Omental fat pad (tissue), 4 donors: ENCODE results near the gene PRSS2. TPM values are rescaled to one million over a fixed set of nuclear protein-coding genes. Genes with fewer than 3 reads are reported as not detected.

Experiments used
- ATAC-seq: fragments of 150-250 bp; one replicate; pipeline ENCODE4 v1.9.1; 2016; ENCODE audit warnings: mild to moderate bottlenecking, moderate library complexity; ENCODE audit not compliant: low FRiP score
- DNase-seq: peaks from one replicate; pipeline ENCODE4 v3.0.0-alpha.2; 2019; ENCODE audit warnings: low spot score
- total RNA-seq, 4 donors: library from RNA; depleted of rRNA; stranded (reverse); fragments of >200 nt; gene quantifications; one replicate each; pipeline ENCODE4 v1.1.0, GENCODE V29; 2016
- TF ChIP-seq, protein P1 (sequence below), 3 donors: fragments of 450-650 bp; IDR thresholded peaks; one replicate each; pipeline ENCODE4 v1.5.1; 2016 to 2017; ENCODE audit warnings: antibody characterized with exemption in 3 of 3, mild to moderate bottlenecking in 3 of 3, moderate library complexity in 2 of 3

Gene PRSS2
- total RNA-seq, 4 donors from 2014 or later, result 0.72 to 1.3 TPM; not detected in 2

DNA sequence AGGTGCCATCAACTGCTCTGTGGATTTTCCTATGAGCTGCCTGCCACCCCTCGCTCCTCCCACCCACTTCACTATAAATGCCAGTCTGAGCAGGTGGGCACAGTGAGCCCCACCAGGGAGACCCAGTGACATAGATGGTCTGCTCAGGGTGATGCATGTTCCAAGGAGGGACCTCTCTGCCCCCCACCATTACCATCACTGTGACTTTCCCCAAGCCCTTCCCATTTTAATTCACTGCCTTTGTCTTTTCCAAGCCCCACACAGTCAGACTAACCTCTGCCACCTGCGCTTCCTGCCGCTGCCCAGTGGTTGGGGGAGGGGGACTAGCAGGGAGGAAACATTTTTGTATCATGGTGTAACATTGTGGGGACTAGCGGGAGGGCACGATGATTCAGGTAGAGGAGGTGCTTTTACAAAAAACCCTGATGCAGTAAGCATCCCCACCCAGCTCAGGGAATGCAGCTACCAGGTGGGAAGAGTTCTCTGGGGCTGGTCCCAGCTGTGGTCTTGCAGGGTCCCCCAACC, 24.6 kb downstream of the PRSS2 start:
- ATAC-seq (no peak), DNase-seq (no peak)
- TF ChIP-seq, protein P1, sequence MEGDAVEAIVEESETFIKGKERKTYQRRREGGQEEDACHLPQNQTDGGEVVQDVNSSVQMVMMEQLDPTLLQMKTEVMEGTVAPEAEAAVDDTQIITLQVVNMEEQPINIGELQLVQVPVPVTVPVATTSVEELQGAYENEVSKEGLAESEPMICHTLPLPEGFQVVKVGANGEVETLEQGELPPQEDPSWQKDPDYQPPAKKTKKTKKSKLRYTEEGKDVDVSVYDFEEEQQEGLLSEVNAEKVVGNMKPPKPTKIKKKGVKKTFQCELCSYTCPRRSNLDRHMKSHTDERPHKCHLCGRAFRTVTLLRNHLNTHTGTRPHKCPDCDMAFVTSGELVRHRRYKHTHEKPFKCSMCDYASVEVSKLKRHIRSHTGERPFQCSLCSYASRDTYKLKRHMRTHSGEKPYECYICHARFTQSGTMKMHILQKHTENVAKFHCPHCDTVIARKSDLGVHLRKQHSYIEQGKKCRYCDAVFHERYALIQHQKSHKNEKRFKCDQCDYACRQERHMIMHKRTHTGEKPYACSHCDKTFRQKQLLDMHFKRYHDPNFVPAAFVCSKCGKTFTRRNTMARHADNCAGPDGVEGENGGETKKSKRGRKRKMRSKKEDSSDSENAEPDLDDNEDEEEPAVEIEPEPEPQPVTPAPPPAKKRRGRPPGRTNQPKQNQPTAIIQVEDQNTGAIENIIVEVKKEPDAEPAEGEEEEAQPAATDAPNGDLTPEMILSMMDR (IDR thresholded peaks at IDR 0.05), result no peak

DNA sequence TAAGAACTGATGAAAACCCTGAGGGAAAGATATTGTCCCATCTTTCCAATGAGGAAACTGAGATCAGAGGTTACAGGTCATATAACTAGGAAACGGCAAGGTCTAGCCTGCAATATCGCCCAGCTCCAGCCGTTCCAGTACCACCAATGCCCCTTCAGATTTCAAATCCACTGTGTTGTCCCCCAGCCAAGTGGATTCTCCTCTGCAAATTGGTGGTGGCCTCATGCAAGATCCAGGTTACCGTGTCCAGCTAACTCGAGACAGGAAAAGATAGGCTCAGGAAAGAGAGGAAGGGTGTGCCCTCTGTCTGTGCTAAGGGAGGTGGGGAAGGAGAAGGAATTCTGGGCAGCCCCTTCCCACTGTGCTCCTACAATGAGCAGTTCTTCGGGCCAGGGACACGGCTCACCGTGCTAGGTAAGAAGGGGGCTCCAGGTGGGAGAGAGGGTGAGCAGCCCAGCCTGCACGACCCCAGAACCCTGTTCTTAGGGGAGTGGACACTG, 25.3 kb downstream of the PRSS2 start:
- DNase-seq (no peak), ATAC-seq (no peak)
- TF ChIP-seq, protein P1 (IDR thresholded peaks at IDR 0.05), result no peak

DNA sequence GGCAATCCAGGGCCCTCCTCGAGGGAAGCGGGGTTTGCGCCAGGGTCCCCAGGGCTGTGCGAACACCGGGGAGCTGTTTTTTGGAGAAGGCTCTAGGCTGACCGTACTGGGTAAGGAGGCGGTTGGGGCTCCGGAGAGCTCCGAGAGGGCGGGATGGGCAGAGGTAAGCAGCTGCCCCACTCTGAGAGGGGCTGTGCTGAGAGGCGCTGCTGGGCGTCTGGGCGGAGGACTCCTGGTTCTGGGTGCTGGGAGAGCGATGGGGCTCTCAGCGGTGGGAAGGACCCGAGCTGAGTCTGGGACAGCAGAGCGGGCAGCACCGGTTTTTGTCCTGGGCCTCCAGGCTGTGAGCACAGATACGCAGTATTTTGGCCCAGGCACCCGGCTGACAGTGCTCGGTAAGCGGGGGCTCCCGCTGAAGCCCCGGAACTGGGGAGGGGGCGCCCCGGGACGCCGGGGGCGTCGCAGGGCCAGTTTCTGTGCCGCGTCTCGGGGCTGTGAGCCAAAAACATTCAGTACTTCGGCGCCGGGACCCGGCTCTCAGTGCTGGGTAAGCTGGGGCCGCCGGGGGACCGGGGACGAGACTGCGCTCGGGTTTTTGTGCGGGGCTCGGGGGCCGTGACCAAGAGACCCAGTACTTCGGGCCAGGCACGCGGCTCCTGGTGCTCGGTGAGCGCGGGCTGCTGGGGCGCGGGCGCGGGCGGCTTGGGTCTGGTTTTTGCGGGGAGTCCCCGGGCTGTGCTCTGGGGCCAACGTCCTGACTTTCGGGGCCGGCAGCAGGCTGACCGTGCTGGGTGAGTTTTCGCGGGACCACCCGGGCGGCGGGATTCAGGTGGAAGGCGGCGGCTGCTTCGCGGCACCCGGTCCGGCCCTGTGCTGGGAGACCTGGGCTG, 26.0 kb downstream of the PRSS2 start:
- DNase-seq, result no peak
- ATAC-seq, result peak; percentile 34
- TF ChIP-seq, protein P1 (IDR thresholded peaks at IDR 0.05), result no peak

DNA sequence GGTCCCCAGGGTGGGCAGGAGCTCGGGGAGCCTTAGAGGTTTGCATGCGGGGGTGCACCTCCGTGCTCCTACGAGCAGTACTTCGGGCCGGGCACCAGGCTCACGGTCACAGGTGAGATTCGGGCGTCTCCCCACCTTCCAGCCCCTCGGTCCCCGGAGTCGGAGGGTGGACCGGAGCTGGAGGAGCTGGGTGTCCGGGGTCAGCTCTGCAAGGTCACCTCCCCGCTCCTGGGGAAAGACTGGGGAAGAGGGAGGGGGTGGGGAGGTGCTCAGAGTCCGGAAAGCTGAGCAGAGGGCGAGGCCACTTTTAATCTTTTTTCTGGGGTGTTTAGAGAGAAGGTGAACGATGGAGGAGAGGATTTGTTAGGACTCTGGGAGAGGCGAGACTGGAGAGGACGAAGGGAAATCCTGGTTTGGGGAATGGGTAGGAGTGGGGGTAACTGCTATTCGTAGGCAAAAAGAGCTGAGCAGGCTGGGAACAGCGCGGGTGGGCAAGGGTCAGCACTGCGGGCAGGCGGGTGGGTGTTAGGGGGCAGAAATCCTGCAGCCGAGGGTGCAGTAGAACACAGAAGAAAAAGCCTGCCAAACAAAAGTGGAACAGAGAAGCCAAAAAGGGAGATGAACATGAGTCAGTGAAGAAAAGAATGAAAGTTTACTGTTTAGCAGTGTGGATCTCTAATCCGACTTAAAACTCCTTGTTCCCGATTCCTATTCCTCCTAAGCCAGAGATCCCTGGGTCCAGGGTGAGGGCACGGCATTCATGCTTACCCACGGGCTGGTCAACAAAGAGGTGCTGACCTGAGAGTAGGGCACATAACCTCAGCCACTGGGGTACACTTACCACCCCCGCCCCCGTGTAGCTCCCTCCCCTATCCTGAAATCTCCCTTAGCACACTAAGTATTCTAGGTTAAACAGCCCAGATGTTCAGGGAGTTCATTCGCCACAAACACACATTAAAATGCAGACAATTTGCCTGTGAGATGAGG, 26.9 kb downstream of the PRSS2 start:
- DNase-seq (no peak), ATAC-seq (no peak)
- TF ChIP-seq, protein P1 (IDR thresholded peaks at IDR 0.05), result no peak

DNA sequence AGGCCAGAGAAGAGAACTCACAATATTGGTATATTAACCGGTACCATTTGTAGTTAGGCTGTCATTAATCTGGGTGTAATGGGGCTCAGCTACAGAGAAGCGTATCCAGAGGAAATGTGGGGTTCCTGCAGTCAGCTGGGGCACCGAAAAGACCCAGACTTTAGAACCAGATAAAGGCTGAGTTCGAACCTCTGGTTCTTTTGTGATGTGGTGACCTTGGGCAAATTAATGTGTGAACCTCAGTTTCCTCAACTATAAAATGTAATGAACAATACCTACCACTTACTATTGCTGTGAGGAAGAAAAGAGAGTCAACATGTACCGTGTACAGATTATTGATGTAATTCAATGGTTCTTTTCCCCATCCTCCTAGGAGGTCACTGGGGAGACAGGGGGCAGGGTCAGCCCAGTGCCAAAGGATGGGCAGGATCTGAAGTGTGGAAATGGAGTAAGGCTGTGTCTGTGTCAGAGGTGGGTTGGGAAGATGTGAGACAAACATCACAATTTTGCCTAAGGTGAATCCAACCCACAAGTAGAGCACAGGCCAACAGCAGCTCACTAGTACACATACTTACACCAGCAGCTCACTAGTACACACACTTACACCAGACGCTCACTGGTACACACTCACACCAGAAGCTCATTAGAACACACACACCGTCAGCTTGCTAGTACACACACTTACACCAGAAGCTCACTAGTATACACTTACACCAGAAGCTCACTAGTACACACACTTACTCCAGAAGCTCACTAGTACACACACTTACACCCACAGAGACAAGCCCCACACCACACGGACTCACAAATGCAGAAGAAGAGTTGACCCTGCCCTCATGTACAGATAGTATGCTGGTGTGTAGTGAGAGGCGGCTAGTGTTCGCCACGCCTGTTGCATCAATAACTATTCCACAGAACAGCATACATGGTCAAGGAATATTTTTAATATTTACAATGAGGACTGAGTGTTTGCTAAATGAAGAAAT, 28.0 kb downstream of the PRSS2 start:
- no peak for ATAC-seq
- DNase-seq, result no peak
- TF ChIP-seq, protein P1 (IDR thresholded peaks at IDR 0.05), result no peak

DNA sequence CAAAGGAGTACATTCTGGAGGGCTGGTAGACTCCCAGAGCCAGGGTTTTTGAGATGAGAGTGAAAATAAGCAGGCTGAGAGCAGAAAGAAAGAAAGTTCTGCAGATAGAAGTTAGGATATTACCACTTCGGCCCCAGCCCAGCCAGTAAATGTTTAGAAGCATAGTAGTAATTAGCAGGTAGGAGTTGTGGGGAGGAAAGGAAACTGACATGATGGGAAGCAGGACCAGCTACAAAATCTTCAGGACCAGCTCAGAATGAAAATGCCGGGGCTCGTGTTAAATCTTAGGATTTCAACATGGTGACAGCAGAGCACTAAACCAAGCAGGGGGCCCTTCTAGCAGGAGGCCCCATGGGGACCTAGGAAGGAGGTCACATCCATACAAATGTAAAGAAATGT, 28.7 kb downstream of the PRSS2 start:
- TF ChIP-seq, protein P1 (IDR thresholded peaks at IDR 0.05), result no peak
- no peak for DNase-seq
- no peak for ATAC-seq
